ENCODE data around the gene IMP4.

The IMP4 gene

GRCh38 chr2:130366720-130367119, 24.0 kb downstream of the IMP4 start:
- no peak overlapping the region for H2AFZ ChIP-seq (ENCODE audit: low read length)
- no peak overlapping the region for H3K4me3 ChIP-seq (ENCODE audit: low read length, poor library complexity, severe bottlenecking)
- no peaks in the 10 kb centered on the region for H3K36me3 ChIP-seq (ENCODE audit: insufficient read depth, low read length)
- TF ChIP-seq CTCF (conservative IDR thresholded peaks at IDR 0.05; ENCODE audit: low read length) (no peak), EZH2phosphoT487 (IDR thresholded peaks at IDR 0.05; ENCODE audit: borderline replicate concordance) (no peak)
- H3K4me2 ChIP-seq (ENCODE audit: low read depth, low read length, poor library complexity, severe bottlenecking): no peak overlapping the region
- no peaks in the 10 kb centered on the region for H3K79me2 ChIP-seq (ENCODE audit: insufficient read depth, low read length)
- no peaks in the 10 kb centered on the region for H3F3A ChIP-seq (ENCODE audit: low read depth)
- peaks cover 22% of the 10 kb centered on the region for H3K27me3 ChIP-seq (ENCODE audit: insufficient read depth, low read length, poor library complexity, severe bottlenecking)
- H4K20me1 ChIP-seq (ENCODE audit: insufficient read depth, low read length, poor library complexity, severe bottlenecking): no peaks in the 10 kb centered on the region
- H3K9ac ChIP-seq (ENCODE audit: low read depth, low read length, poor library complexity, severe bottlenecking): no peak overlapping the region
- no peaks in the 10 kb centered on the region for H3K9me3 ChIP-seq (ENCODE audit: insufficient read depth, low read depth, low read length)
- H3K9me2 ChIP-seq (replicated peaks; ENCODE audit: low read depth, low read length): no peaks in the 10 kb centered on the region
- peaks cover 16% of the 10 kb centered on the region for H3K4me1 ChIP-seq (ENCODE audit: insufficient read depth, low read length, poor library complexity, severe bottlenecking)

DNA sequence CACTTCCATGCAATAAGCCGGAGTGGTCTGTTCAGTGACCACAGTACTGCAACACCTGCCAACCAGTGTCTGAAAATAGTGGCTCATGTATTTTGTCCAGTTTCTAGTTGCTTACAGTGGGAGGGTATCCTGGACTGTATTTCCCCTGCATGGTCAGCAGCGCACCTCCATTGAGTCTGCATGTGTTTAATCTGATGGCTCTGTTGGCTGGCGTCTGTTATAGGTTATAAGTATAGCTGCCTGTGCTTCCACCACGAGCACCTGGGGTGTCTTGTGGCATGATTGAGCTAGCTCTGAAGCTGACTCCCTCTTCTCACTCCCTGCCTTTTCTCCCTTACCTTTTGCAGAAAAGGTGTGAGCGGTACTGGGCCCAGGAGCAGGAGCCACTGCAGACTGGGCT, 26.1 kb downstream of the IMP4 start:
- H3F3A ChIP-seq (ENCODE audit: low read depth): no peaks in the 10 kb centered on the region
- peaks cover 22% of the 10 kb centered on the region for H3K27me3 ChIP-seq (ENCODE audit: insufficient read depth, low read length, poor library complexity, severe bottlenecking)
- no peak overlapping the region for H3K9ac ChIP-seq (ENCODE audit: low read depth, low read length, poor library complexity, severe bottlenecking)
- H3K36me3 ChIP-seq (ENCODE audit: insufficient read depth, low read length): no peaks in the 10 kb centered on the region
- no peak overlapping the region for H2AFZ ChIP-seq (ENCODE audit: low read length)
- no peaks in the 10 kb centered on the region for H3K9me3 ChIP-seq (ENCODE audit: insufficient read depth, low read depth, low read length)
- no peak overlapping the region for H3K4me3 ChIP-seq (ENCODE audit: low read length, poor library complexity, severe bottlenecking)
- no peaks in the 10 kb centered on the region for H3K9me2 ChIP-seq (replicated peaks; ENCODE audit: low read depth, low read length)
- no peaks in the 10 kb centered on the region for H4K20me1 ChIP-seq (ENCODE audit: insufficient read depth, low read length, poor library complexity, severe bottlenecking)
- TF ChIP-seq EZH2phosphoT487 (IDR thresholded peaks at IDR 0.05; ENCODE audit: borderline replicate concordance): no peak
- TF ChIP-seq CTCF (conservative IDR thresholded peaks at IDR 0.05; ENCODE audit: low read length): no peak
- no peak overlapping the region for H3K4me2 ChIP-seq (ENCODE audit: low read depth, low read length, poor library complexity, severe bottlenecking)
- no peaks in the 10 kb centered on the region for H3K79me2 ChIP-seq (ENCODE audit: insufficient read depth, low read length)
- peaks cover 16% of the 10 kb centered on the region for H3K4me1 ChIP-seq (ENCODE audit: insufficient read depth, low read length, poor library complexity, severe bottlenecking)

GRCh38 chr2:130369311-130369964, 26.7 kb downstream of the IMP4 start:
- Histone ChIP-seq H3K9me2 (replicated peaks; ENCODE audit: low read depth, low read length) (no peaks in the 10 kb centered on the region), H3F3A (ENCODE audit: low read depth) (no peaks in the 10 kb centered on the region), H3K36me3 (ENCODE audit: insufficient read depth, low read length) (no peaks in the 10 kb centered on the region), H3K27me3 (ENCODE audit: insufficient read depth, low read length, poor library complexity, severe bottlenecking) (peaks cover 22% of the 10 kb centered on the region), H3K4me3 (ENCODE audit: low read length, poor library complexity, severe bottlenecking) (no peak overlapping the region), H3K4me1 (ENCODE audit: insufficient read depth, low read length, poor library complexity, severe bottlenecking) (peaks cover 16% of the 10 kb centered on the region), H2AFZ (ENCODE audit: low read length) (no peak overlapping the region), H3K4me2 (ENCODE audit: low read depth, low read length, poor library complexity, severe bottlenecking) (no peak overlapping the region), H3K79me2 (ENCODE audit: insufficient read depth, low read length) (no peaks in the 10 kb centered on the region), H4K20me1 (ENCODE audit: insufficient read depth, low read length, poor library complexity, severe bottlenecking) (no peaks in the 10 kb centered on the region), H3K9ac (ENCODE audit: low read depth, low read length, poor library complexity, severe bottlenecking) (no peak overlapping the region), H3K9me3 (ENCODE audit: insufficient read depth, low read depth, low read length) (no peaks in the 10 kb centered on the region)
- no peak for TF ChIP-seq EZH2phosphoT487 (IDR thresholded peaks at IDR 0.05; ENCODE audit: borderline replicate concordance)
- TF ChIP-seq CTCF (conservative IDR thresholded peaks at IDR 0.05; ENCODE audit: low read length): no peak

Measured in Loucy (cell line).